Smooth muscle cell (in vitro differentiated cells): ENCODE measurements around the gene ZNF280D. TPM values are rescaled to one million over a fixed set of nuclear protein-coding genes. Genes with fewer than 3 reads are reported as not detected.

Experiments used
- DNase-seq: peaks from one replicate; lab custom pipeline; 2025; ENCODE audit not compliant: unreplicated experiment; lab: John Stamatoyannopoulos, UW
- H2AFZ ChIP-seq: fragments of 200-600 bp; sonication (generic); 2 replicates; pipeline ENCODE4 v1.6.0; 2016; ENCODE audit warnings: antibody characterized with exemption, low read depth, mild to moderate bottlenecking
- H3F3A ChIP-seq: fragments of 200-600 bp; sonication (generic); 2 replicates; pipeline ENCODE4 v1.6.0; 2017; ENCODE audit warnings: antibody characterized with exemption, low read depth
- H3K27ac ChIP-seq: fragments of 200-600 bp; sonication (generic); 2 replicates; pipeline ENCODE4 v1.5.1; 2016; ENCODE audit warnings: low read depth, mild to moderate bottlenecking
- H3K27me3 ChIP-seq: fragments of 200-600 bp; sonication (generic); 2 replicates; pipeline ENCODE4 v1.6.1; 2016; ENCODE audit warnings: low read depth, mild to moderate bottlenecking
- H3K36me3 ChIP-seq: fragments of 200-600 bp; sonication (generic); 2 replicates; pipeline ENCODE4 v1.5.1; 2016; ENCODE audit warnings: low read depth
- H3K4me1 ChIP-seq: fragments of 200-600 bp; sonication (generic); 2 replicates; pipeline ENCODE4 v1.5.1; 2016; ENCODE audit warnings: low read depth
- H3K4me2 ChIP-seq: fragments of 200-600 bp; sonication (generic); 2 replicates; pipeline ENCODE4 v1.6.0; 2016; ENCODE audit warnings: mild to moderate bottlenecking
- H3K4me3 ChIP-seq: fragments of 200-600 bp; sonication (generic); 2 replicates; pipeline ENCODE4 v1.5.1; 2016; ENCODE audit warnings: mild to moderate bottlenecking
- H3K79me2 ChIP-seq: fragments of 200-600 bp; sonication (generic); 2 replicates; pipeline ENCODE4 v1.6.0; 2016; ENCODE audit warnings: low read depth, mild to moderate bottlenecking
- H3K9ac ChIP-seq: fragments of 200-600 bp; sonication (generic); 2 replicates; pipeline ENCODE4 v1.6.0; 2016; ENCODE audit warnings: low read depth
- H3K9me3 ChIP-seq: fragments of 200-600 bp; sonication (generic); replicated peaks from 2 replicates; pipeline ENCODE4 v1.5.1; 2016; ENCODE audit warnings: low read depth
- H4K20me1 ChIP-seq: fragments of 200-600 bp; sonication (generic); 2 replicates; pipeline ENCODE4 v1.6.0; 2016; ENCODE audit warnings: low read depth
- WGBS: methylation state at CpG from one replicate; pipeline ENCODE4 v1.1.7; 2016; ENCODE audit warnings: low lambda C conversion rate; 5-methylcytosine and 5-hydroxymethylcytosine counted together
- polyA plus RNA-seq: library from polyadenylated mRNA; unstranded; fragments of >200 nt; fragmentation: Nextera tagmentation; extraction: Ambion mirVana; gene quantifications from 2 replicates; pipeline ENCODE4 v1.2.1, GENCODE V29; 2016
- total RNA-seq: library from RNA; depleted of rRNA; stranded (reverse); fragments of >200 nt; gene quantifications from 2 replicates; pipeline ENCODE4 v1.2.3, GENCODE V29; 2014
- TF ChIP-seq, protein P1 (sequence below): fragments of 200-600 bp; sonication (generic); IDR thresholded peaks from 2 replicates; pipeline ENCODE4 v1.5.1; 2017; ENCODE audit warnings: borderline replicate concordance, mild to moderate bottlenecking, antibody characterized with exemption; ENCODE audit not compliant: insufficient read depth, poor library complexity, severe bottlenecking

ZNF280D gene
- total and polyA plus RNA-seq, 2 experiments from 2014 or later = 0.94 to 4.3 TPM

DNA sequence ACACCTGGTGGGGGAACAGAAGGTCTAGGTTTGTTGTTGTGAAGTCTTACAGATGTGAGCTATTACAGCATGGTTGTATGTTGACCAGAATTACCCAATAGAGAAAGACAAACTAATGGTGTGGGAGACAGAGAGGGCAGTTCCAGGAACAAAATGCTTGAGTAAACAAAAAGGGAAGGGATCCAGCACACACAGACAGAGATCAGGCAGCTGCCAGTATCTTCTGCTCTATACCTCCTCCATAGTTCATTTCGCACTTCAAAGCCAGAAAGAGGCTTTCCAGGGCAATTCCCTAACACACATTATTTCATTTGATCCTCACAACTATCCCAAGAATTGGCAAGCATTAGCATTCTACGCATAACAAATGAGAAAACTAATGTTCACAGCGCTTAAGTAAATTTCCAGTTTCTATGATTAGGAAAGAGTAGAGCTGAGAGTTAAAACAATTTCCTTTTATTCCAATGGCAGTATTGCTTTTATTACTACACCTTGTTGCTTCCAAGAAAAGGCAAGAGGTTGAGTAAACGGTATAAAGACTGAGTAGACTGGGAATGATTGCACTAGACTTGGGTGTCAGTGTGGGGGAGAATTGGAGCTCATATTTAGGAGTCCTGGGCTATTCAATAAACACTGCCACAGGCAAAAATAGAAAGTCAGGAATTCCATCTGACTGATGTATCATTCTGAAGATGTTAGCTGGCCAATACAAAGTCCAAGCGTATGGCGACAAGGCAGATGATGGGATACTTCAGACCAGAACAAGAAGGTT lies 39.7 kb upstream of the ZNF280D start:
- H3F3A ChIP-seq = no peaks in the 10 kb centered on the region
- H2AFZ ChIP-seq = no peak overlapping the region
- no peak for DNase-seq
- no peak overlapping the region for H3K4me2 ChIP-seq
- H3K27me3 ChIP-seq = no peaks in the 10 kb centered on the region
- H3K79me2 ChIP-seq = no peaks in the 10 kb centered on the region
- no peaks in the 10 kb centered on the region for H3K9me3 ChIP-seq
- H3K9ac ChIP-seq = no peak overlapping the region
- H4K20me1 ChIP-seq = no peaks in the 10 kb centered on the region
- TF ChIP-seq, protein P1, sequence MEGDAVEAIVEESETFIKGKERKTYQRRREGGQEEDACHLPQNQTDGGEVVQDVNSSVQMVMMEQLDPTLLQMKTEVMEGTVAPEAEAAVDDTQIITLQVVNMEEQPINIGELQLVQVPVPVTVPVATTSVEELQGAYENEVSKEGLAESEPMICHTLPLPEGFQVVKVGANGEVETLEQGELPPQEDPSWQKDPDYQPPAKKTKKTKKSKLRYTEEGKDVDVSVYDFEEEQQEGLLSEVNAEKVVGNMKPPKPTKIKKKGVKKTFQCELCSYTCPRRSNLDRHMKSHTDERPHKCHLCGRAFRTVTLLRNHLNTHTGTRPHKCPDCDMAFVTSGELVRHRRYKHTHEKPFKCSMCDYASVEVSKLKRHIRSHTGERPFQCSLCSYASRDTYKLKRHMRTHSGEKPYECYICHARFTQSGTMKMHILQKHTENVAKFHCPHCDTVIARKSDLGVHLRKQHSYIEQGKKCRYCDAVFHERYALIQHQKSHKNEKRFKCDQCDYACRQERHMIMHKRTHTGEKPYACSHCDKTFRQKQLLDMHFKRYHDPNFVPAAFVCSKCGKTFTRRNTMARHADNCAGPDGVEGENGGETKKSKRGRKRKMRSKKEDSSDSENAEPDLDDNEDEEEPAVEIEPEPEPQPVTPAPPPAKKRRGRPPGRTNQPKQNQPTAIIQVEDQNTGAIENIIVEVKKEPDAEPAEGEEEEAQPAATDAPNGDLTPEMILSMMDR = no peak
- no peak overlapping the region for H3K4me3 ChIP-seq
- H3K4me1 ChIP-seq = peaks cover 6% of the 10 kb centered on the region
- H3K36me3 ChIP-seq = no peaks in the 10 kb centered on the region
- 58% methylated on average over 6 of the region's 6 CpGs for WGBS
- no peak overlapping the region for H3K27ac ChIP-seq

DNA sequence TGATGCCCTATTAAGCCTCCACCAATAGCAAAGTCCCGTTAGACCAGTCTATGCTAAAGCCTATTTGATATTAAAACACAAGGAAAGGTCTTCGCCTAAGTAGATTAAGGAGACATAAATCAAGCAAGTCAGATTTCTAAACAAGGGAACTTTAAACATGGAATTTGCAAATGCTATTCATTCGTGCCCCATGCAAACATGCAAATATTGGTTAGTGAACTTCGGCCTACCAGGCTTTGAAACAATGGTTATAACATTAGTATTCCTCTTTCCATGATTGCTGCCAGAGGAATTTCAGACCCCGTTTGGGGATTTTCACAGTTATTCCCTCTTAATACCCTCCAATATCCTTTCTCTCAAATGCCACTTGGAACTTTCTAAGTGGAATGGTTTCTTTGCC lies 36.9 kb upstream of the ZNF280D start:
- no peak overlapping the region for H3K4me3 ChIP-seq
- no peaks in the 10 kb centered on the region for H3K79me2 ChIP-seq
- DNase-seq = no peak
- H2AFZ ChIP-seq = no peak overlapping the region
- H3K27me3 ChIP-seq = no peaks in the 10 kb centered on the region
- no peak overlapping the region for H3K4me2 ChIP-seq
- no peak overlapping the region for H3K27ac ChIP-seq
- no peak overlapping the region for H3K9ac ChIP-seq
- H3K36me3 ChIP-seq = no peaks in the 10 kb centered on the region
- peaks cover 6% of the 10 kb centered on the region for H3K4me1 ChIP-seq
- WGBS = 81% methylated on average over 5 of the region's 5 CpGs
- no peaks in the 10 kb centered on the region for H4K20me1 ChIP-seq
- TF ChIP-seq, protein P1 = no peak
- H3F3A ChIP-seq = no peaks in the 10 kb centered on the region
- H3K9me3 ChIP-seq = no peaks in the 10 kb centered on the region

DNA sequence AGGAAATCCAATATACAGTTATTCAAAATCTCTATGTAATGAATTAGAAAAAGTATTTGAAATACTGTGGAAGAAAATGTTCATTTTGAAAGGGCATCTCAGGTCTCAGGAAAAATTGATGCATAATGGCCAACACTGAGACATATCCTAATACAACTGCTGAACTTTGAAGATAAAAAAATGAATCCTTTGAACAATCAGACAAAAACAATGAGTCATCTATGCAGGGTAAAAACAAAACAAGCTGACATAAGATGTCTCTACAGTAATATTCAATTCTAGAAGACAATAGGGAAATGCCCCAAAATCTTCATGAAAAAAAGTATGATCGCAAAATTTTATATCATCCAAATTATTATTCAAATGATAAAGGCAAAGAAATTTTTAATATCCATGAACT lies 34.0 kb upstream of the ZNF280D start:
- no peak overlapping the region for H2AFZ ChIP-seq
- no peaks in the 10 kb centered on the region for H3K4me1 ChIP-seq
- no peaks in the 10 kb centered on the region for H3K27me3 ChIP-seq
- H3K9me3 ChIP-seq = no peaks in the 10 kb centered on the region
- no peaks in the 10 kb centered on the region for H3F3A ChIP-seq
- H4K20me1 ChIP-seq = no peaks in the 10 kb centered on the region
- H3K27ac ChIP-seq = no peak overlapping the region
- H3K4me2 ChIP-seq = no peak overlapping the region
- TF ChIP-seq, protein P1 = no peak
- H3K79me2 ChIP-seq = no peaks in the 10 kb centered on the region
- 95% methylated on average over 1 of the region's 1 CpG for WGBS
- H3K9ac ChIP-seq = no peak overlapping the region
- no peak overlapping the region for H3K4me3 ChIP-seq
- H3K36me3 ChIP-seq = no peaks in the 10 kb centered on the region
- no peak for DNase-seq

DNA sequence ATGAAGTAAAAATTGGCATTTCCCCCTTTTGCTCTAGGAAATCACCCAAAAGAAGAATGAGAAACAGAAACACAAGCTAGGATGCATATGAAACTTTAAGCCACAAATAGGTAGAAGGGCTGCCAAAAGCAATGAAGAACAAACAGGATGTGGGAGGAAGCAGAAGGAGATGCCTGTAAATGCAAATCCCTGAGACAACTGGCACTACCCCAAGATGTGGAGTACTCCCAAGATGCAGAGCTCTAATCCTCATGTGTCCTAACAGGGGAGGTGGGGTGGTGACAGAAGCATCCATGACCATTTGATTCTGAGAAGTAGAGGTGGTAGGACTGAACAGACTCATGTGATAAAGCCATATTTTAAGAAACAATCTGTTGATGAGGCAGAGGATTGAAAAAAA lies 31.9 kb upstream of the ZNF280D start:
- H3K9me3 ChIP-seq = no peaks in the 10 kb centered on the region
- H3K27me3 ChIP-seq = no peaks in the 10 kb centered on the region
- no peak overlapping the region for H3K27ac ChIP-seq
- DNase-seq = no peak
- H3F3A ChIP-seq = peaks cover 5% of the 10 kb centered on the region
- no peak overlapping the region for H3K4me2 ChIP-seq
- no peak overlapping the region for H3K9ac ChIP-seq
- TF ChIP-seq, protein P1 = no peak
- no peak overlapping the region for H2AFZ ChIP-seq
- peaks cover 7% of the 10 kb centered on the region for H3K4me1 ChIP-seq
- no peaks in the 10 kb centered on the region for H4K20me1 ChIP-seq
- no peaks in the 10 kb centered on the region for H3K79me2 ChIP-seq
- H3K4me3 ChIP-seq = no peak overlapping the region
- no peaks in the 10 kb centered on the region for H3K36me3 ChIP-seq
